ENCODE data around the gene SUSD5. TPM values are rescaled to one million over a fixed set of nuclear protein-coding genes. Genes with fewer than 3 reads are reported as not detected.

Gene SUSD5
- total and polyA plus RNA-seq, 2 donors from 2014 or later, result 1.2 to 13.8 TPM

- intact Hi-C loops (cut with DNase I), result no loop called here
- DNase-seq (no peak), FAIRE-seq (no peak)
- Histone ChIP-seq H3K4me3 (ENCODE audit: low read length in 3 of 3) (no peak overlapping the region), H3K27ac (ENCODE audit: low read depth in 2 of 2, low read length in 2 of 2) (no peak overlapping the region), H3K9me3 (ENCODE audit: control insufficient read depth in 2 of 3, insufficient read depth in 1 of 3, low read length in 3 of 3) (no peaks in the 10 kb centered on the region), H3K9ac (ENCODE audit: low read length in 3 of 3) (no peak overlapping the region), H3K27me3 (ENCODE audit: control insufficient read depth, insufficient read depth, low read length) (no peaks in the 10 kb centered on the region), H3K4me1 (ENCODE audit: control insufficient read depth in 2 of 3, insufficient read depth in 2 of 3, low read depth in 1 of 3, low read length in 3 of 3) (no peaks in the 10 kb centered on the region), H3K36me3 (ENCODE audit: control insufficient read depth in 2 of 3, insufficient read depth in 3 of 3, low read length in 3 of 3) (peaks cover 0 to 5% (median 0%) of the 10 kb centered on the region in 3 donors)
- TF ChIP-seq, protein P1, sequence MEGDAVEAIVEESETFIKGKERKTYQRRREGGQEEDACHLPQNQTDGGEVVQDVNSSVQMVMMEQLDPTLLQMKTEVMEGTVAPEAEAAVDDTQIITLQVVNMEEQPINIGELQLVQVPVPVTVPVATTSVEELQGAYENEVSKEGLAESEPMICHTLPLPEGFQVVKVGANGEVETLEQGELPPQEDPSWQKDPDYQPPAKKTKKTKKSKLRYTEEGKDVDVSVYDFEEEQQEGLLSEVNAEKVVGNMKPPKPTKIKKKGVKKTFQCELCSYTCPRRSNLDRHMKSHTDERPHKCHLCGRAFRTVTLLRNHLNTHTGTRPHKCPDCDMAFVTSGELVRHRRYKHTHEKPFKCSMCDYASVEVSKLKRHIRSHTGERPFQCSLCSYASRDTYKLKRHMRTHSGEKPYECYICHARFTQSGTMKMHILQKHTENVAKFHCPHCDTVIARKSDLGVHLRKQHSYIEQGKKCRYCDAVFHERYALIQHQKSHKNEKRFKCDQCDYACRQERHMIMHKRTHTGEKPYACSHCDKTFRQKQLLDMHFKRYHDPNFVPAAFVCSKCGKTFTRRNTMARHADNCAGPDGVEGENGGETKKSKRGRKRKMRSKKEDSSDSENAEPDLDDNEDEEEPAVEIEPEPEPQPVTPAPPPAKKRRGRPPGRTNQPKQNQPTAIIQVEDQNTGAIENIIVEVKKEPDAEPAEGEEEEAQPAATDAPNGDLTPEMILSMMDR (IDR thresholded peaks at IDR 0.05; ENCODE audit: borderline replicate concordance, extremely low read depth, insufficient read depth), result no peak
Measured at GRCh38 chr3:33149342-33149741, 69.3 kb downstream of the SUSD5 start.

- FAIRE-seq, result no peak
- peaks cover 0 to 10% (median 4%) of the 10 kb centered on the region in 3 donors for H3K36me3 ChIP-seq (ENCODE audit: control insufficient read depth in 2 of 3, insufficient read depth in 3 of 3, low read length in 3 of 3)
- no peak overlapping the region for H3K4me3 ChIP-seq (ENCODE audit: low read length in 3 of 3)
- H3K4me1 ChIP-seq (ENCODE audit: control insufficient read depth in 2 of 3, insufficient read depth in 2 of 3, low read depth in 1 of 3, low read length in 3 of 3), result no peaks in the 10 kb centered on the region
- no peak overlapping the region for H3K9ac ChIP-seq (ENCODE audit: low read length in 3 of 3)
- TF ChIP-seq, protein P1 (IDR thresholded peaks at IDR 0.05; ENCODE audit: borderline replicate concordance, extremely low read depth, insufficient read depth), result no peak
- peak in 2 of 5 donors; percentile 26 to 62 for DNase-seq
- no peak overlapping the region for H3K27ac ChIP-seq (ENCODE audit: low read depth in 2 of 2, low read length in 2 of 2)
- no peaks in the 10 kb centered on the region for H3K9me3 ChIP-seq (ENCODE audit: control insufficient read depth in 2 of 3, insufficient read depth in 1 of 3, low read length in 3 of 3)
- H3K27me3 ChIP-seq (ENCODE audit: control insufficient read depth, insufficient read depth, low read length), result no peaks in the 10 kb centered on the region
- intact Hi-C loops (cut with DNase I), result no loop called here
Measured at GRCh38 chr3:33146791-33147445, 71.7 kb downstream of the SUSD5 start.

GRCh38 chr3:33145901-33146580, 72.6 kb downstream of the SUSD5 start:
- DNase-seq, result no peak
- TF ChIP-seq, protein P1 (IDR thresholded peaks at IDR 0.05; ENCODE audit: borderline replicate concordance, extremely low read depth, insufficient read depth), result no peak
- Histone ChIP-seq H3K36me3 (ENCODE audit: control insufficient read depth in 2 of 3, insufficient read depth in 3 of 3, low read length in 3 of 3) (peaks cover 0 to 16% (median 8%) of the 10 kb centered on the region in 3 donors), H3K4me3 (ENCODE audit: low read length in 3 of 3) (no peak overlapping the region), H3K4me1 (ENCODE audit: control insufficient read depth in 2 of 3, insufficient read depth in 2 of 3, low read depth in 1 of 3, low read length in 3 of 3) (no peaks in the 10 kb centered on the region), H3K27me3 (ENCODE audit: control insufficient read depth, insufficient read depth, low read length) (no peaks in the 10 kb centered on the region), H3K9me3 (ENCODE audit: control insufficient read depth in 2 of 3, insufficient read depth in 1 of 3, low read length in 3 of 3) (no peaks in the 10 kb centered on the region), H3K27ac (ENCODE audit: low read depth in 2 of 2, low read length in 2 of 2) (no peak overlapping the region), H3K9ac (ENCODE audit: low read length in 3 of 3) (no peak overlapping the region)
- intact Hi-C loops (cut with DNase I), result no loop called here
- no peak for FAIRE-seq
